Karpas-422 (cell line): ENCODE results near the gene SNRPA1. TPM values are rescaled to one million over a fixed set of nuclear protein-coding genes. Genes with fewer than 3 reads are reported as not detected.

Experiments used
- DNase-seq: peaks from one replicate; pipeline ENCODE4 v3.0.0-alpha.2; 2015
- H2AFZ ChIP-seq: fragments of 200-600 bp; sonication (generic); 2 replicates; pipeline ENCODE4 v1.6.1; 2014; ENCODE audit warnings: antibody characterized with exemption, low read length, mixed read lengths
- H3K27ac ChIP-seq: fragments of 200-600 bp; sonication (generic); 2 replicates; pipeline ENCODE4 v1.5.1; 2014; ENCODE audit warnings: mild to moderate bottlenecking, low read length, moderate library complexity
- H3K27me3 ChIP-seq: fragments of 200-600 bp; sonication (generic); 2 replicates; pipeline ENCODE4 v1.6.1; 2014; ENCODE audit warnings: low read length, mixed read lengths
- H3K36me3 ChIP-seq: fragments of 200-600 bp; sonication (generic); 2 replicates; pipeline ENCODE4 v1.6.1; 2014; ENCODE audit warnings: low read length, mixed read lengths; ENCODE audit not compliant: insufficient read depth
- H3K4me1 ChIP-seq: fragments of 200-600 bp; sonication (generic); 2 replicates; pipeline ENCODE4 v1.6.1; 2014; ENCODE audit warnings: mild to moderate bottlenecking, low read length, mixed read lengths
- H3K4me2 ChIP-seq: fragments of 200-600 bp; sonication (generic); 2 replicates; pipeline ENCODE4 v1.6.1; 2014; ENCODE audit warnings: low read length, low read depth, mild to moderate bottlenecking; ENCODE audit not compliant: poor library complexity, severe bottlenecking
- H3K4me3 ChIP-seq: fragments of 200-600 bp; sonication (generic); 2 replicates; pipeline ENCODE4 v1.5.1; 2014; ENCODE audit warnings: mild to moderate bottlenecking, antibody characterized with exemption, low read length, mixed read lengths
- H3K79me2 ChIP-seq: fragments of 200-600 bp; sonication (generic); 2 replicates; pipeline ENCODE4 v1.6.1; 2014; ENCODE audit warnings: mild to moderate bottlenecking, low read length, mixed read lengths
- H3K9ac ChIP-seq: fragments of 200-600 bp; sonication (generic); 2 replicates; pipeline ENCODE4 v1.6.0; 2014; ENCODE audit warnings: low read length
- H3K9me2 ChIP-seq: fragments of 200-600 bp; sonication (generic), shearing (Covaris generic); replicated peaks from 2 replicates; pipeline ENCODE4 v1.6.0; 2014; ENCODE audit warnings: mild to moderate bottlenecking, low read length, moderate library complexity; ENCODE audit not compliant: insufficient read depth
- H3K9me3 ChIP-seq: fragments of 300-700, 200-600 bp; sonication (generic); 2 replicates; pipeline ENCODE4 v1.6.1; 2014; ENCODE audit warnings: low read length, mixed read lengths
- H4K20me1 ChIP-seq: fragments of 200-600 bp; sonication (generic); 2 replicates; pipeline ENCODE4 v1.6.1; 2014; ENCODE audit warnings: mild to moderate bottlenecking, antibody characterized with exemption, low read length, low read depth; ENCODE audit not compliant: insufficient read depth
- total RNA-seq: library from RNA; depleted of rRNA; stranded (reverse); fragments of >200 nt; shearing (Covaris generic); gene quantifications from 2 replicates; pipeline ENCODE4 v1.2.3, GENCODE V29; 2014; ENCODE audit warnings: low replicate concordance

Gene SNRPA1
- total RNA-seq, 1 experiment from 2014 or later = 52.3 TPM

- H3K9ac ChIP-seq = no peak overlapping the region
- no peak overlapping the region for H2AFZ ChIP-seq
- no peaks in the 10 kb centered on the region for H3K36me3 ChIP-seq
- H3K79me2 ChIP-seq = no peaks in the 10 kb centered on the region
- H3K9me2 ChIP-seq = no peaks in the 10 kb centered on the region
- H4K20me1 ChIP-seq = no peaks in the 10 kb centered on the region
- no peak overlapping the region for H3K4me3 ChIP-seq
- no peak overlapping the region for H3K27ac ChIP-seq
- no peak for DNase-seq
- no peaks in the 10 kb centered on the region for H3K9me3 ChIP-seq
- H3K27me3 ChIP-seq = no peaks in the 10 kb centered on the region
- H3K4me1 ChIP-seq = no peaks in the 10 kb centered on the region
- H3K4me2 ChIP-seq = no peak overlapping the region
Measured at GRCh38 chr15:101323793-101324523, 28.9 kb upstream of the SNRPA1 start.

GRCh38 chr15:101322854-101323477 is 27.9 kb upstream of the SNRPA1 start:
- no peaks in the 10 kb centered on the region for H4K20me1 ChIP-seq
- H3K4me1 ChIP-seq = no peaks in the 10 kb centered on the region
- DNase-seq = no peak
- H3K27ac ChIP-seq = no peak overlapping the region
- no peaks in the 10 kb centered on the region for H3K9me2 ChIP-seq
- H3K4me3 ChIP-seq = no peak overlapping the region
- no peak overlapping the region for H3K9ac ChIP-seq
- no peaks in the 10 kb centered on the region for H3K79me2 ChIP-seq
- no peak overlapping the region for H2AFZ ChIP-seq
- no peak overlapping the region for H3K4me2 ChIP-seq
- no peaks in the 10 kb centered on the region for H3K36me3 ChIP-seq
- H3K9me3 ChIP-seq = no peaks in the 10 kb centered on the region
- H3K27me3 ChIP-seq = no peaks in the 10 kb centered on the region

- Histone ChIP-seq H3K36me3 (no peaks in the 10 kb centered on the region), H3K4me3 (no peak overlapping the region), H3K9me3 (no peaks in the 10 kb centered on the region), H2AFZ (no peak overlapping the region), H4K20me1 (no peaks in the 10 kb centered on the region), H3K4me2 (no peak overlapping the region), H3K27ac (no peak overlapping the region), H3K4me1 (no peaks in the 10 kb centered on the region), H3K27me3 (no peaks in the 10 kb centered on the region), H3K9ac (no peak overlapping the region), H3K79me2 (no peaks in the 10 kb centered on the region), H3K9me2 (no peaks in the 10 kb centered on the region)
- no peak for DNase-seq
Measured at GRCh38 chr15:101322016-101322695, 27.1 kb upstream of the SNRPA1 start.

- Histone ChIP-seq H3K27me3 (no peaks in the 10 kb centered on the region), H3K27ac (no peak overlapping the region), H3K9me3 (no peaks in the 10 kb centered on the region), H3K9ac (no peak overlapping the region), H3K9me2 (no peaks in the 10 kb centered on the region), H3K4me2 (peak overlapping the region; percentile 26), H3K4me1 (no peaks in the 10 kb centered on the region), H3K36me3 (no peaks in the 10 kb centered on the region), H3K79me2 (no peaks in the 10 kb centered on the region), H4K20me1 (no peaks in the 10 kb centered on the region), H2AFZ (no peak overlapping the region), H3K4me3 (no peak overlapping the region)
- DNase-seq = peak; percentile 63
Measured at GRCh38 chr15:101320501-101321052, 25.5 kb upstream of the SNRPA1 start.

- Histone ChIP-seq H3K36me3 (no peaks in the 10 kb centered on the region), H3K4me3 (no peak overlapping the region), H3K9me3 (no peaks in the 10 kb centered on the region), H3K79me2 (no peaks in the 10 kb centered on the region), H4K20me1 (no peaks in the 10 kb centered on the region), H3K27me3 (no peaks in the 10 kb centered on the region), H3K4me1 (no peaks in the 10 kb centered on the region), H3K9ac (no peak overlapping the region), H3K27ac (no peak overlapping the region), H2AFZ (no peak overlapping the region), H3K9me2 (no peaks in the 10 kb centered on the region), H3K4me2 (no peak overlapping the region)
- DNase-seq = no peak
Measured at GRCh38 chr15:101318839-101319238, 23.8 kb upstream of the SNRPA1 start.

- no peaks in the 10 kb centered on the region for H3K9me3 ChIP-seq
- H3K4me1 ChIP-seq = no peaks in the 10 kb centered on the region
- no peaks in the 10 kb centered on the region for H3K36me3 ChIP-seq
- no peak overlapping the region for H2AFZ ChIP-seq
- H3K27me3 ChIP-seq = no peaks in the 10 kb centered on the region
- no peak overlapping the region for H3K9ac ChIP-seq
- no peaks in the 10 kb centered on the region for H3K79me2 ChIP-seq
- no peak for DNase-seq
- no peak overlapping the region for H3K27ac ChIP-seq
- H3K4me2 ChIP-seq = no peak overlapping the region
- H4K20me1 ChIP-seq = no peaks in the 10 kb centered on the region
- H3K9me2 ChIP-seq = no peaks in the 10 kb centered on the region
- H3K4me3 ChIP-seq = no peak overlapping the region
Measured at GRCh38 chr15:101318147-101318819, 23.2 kb upstream of the SNRPA1 start.

- no peak overlapping the region for H3K9ac ChIP-seq
- no peak for DNase-seq
- no peaks in the 10 kb centered on the region for H3K36me3 ChIP-seq
- H3K27ac ChIP-seq = no peak overlapping the region
- H2AFZ ChIP-seq = no peak overlapping the region
- H3K4me1 ChIP-seq = no peaks in the 10 kb centered on the region
- no peaks in the 10 kb centered on the region for H3K9me3 ChIP-seq
- H3K27me3 ChIP-seq = no peaks in the 10 kb centered on the region
- H3K4me2 ChIP-seq = no peak overlapping the region
- H3K79me2 ChIP-seq = no peaks in the 10 kb centered on the region
- H3K4me3 ChIP-seq = no peak overlapping the region
- H4K20me1 ChIP-seq = no peaks in the 10 kb centered on the region
- no peaks in the 10 kb centered on the region for H3K9me2 ChIP-seq
Measured at GRCh38 chr15:101317336-101317872, 22.4 kb upstream of the SNRPA1 start.
